Esophagus (tissue), 2 donors: Measurements from ENCODE around the gene AMBRA1. TPM values are rescaled to one million over a fixed set of nuclear protein-coding genes. Genes with fewer than 3 reads are reported as not detected.

Source experiments
- H3K27ac ChIP-seq, 2 donors: one replicate each; pipeline ENCODE4 v1.5.1; 2013; ENCODE audit warnings: low read depth in 2 of 2, mild to moderate bottlenecking in 2 of 2, inconsistent platforms in 1 of 2, low read length in 1 of 2, moderate library complexity in 1 of 2
- H3K27me3 ChIP-seq, 2 donors: one replicate each; pipeline ENCODE4 v1.6.1; 2013; ENCODE audit warnings: low read length in 2 of 2, control low read depth in 1 of 2, mild to moderate bottlenecking in 1 of 2; ENCODE audit not compliant: insufficient read depth in 2 of 2, control insufficient read depth in 1 of 2
- H3K36me3 ChIP-seq, 2 donors: one replicate each; pipeline ENCODE4 v1.6.1; 2013; ENCODE audit warnings: low read length in 1 of 2; ENCODE audit not compliant: control insufficient read depth in 2 of 2, insufficient read depth in 2 of 2
- H3K4me1 ChIP-seq, 2 donors: one replicate each; pipeline ENCODE4 v1.6.1; 2013; ENCODE audit warnings: low read length in 1 of 2; ENCODE audit not compliant: control insufficient read depth in 2 of 2, insufficient read depth in 2 of 2
- H3K4me3 ChIP-seq, 2 donors: one replicate each; pipeline ENCODE4 v1.5.1; 2013; ENCODE audit warnings: low read length in 2 of 2, mild to moderate bottlenecking in 2 of 2, low read depth in 1 of 2, moderate library complexity in 1 of 2
- H3K9me3 ChIP-seq, 2 donors: one replicate each; pipeline ENCODE4 v1.6.1; 2013; ENCODE audit warnings: mild to moderate bottlenecking in 2 of 2, low read depth in 1 of 2, low read length in 1 of 2, moderate library complexity in 1 of 2; ENCODE audit not compliant: control insufficient read depth in 2 of 2, insufficient read depth in 1 of 2
- whole genome bisulfite sequencing, 2 donors: extraction: QIAGEN DNeasy Blood & Tissue Kit; methylation state at CpG; one replicate each; pipeline ENCODE4 v1.1.7; 2013; 5-methylcytosine and 5-hydroxymethylcytosine counted together
- polyA plus RNA-seq, 2 donors: library from polyadenylated mRNA; stranded (reverse); fragments of 200-250 nt; gene quantifications; one replicate each; pipeline ENCODE4 v1.2.3, GENCODE V29; 2013
- donor health status: healthy with polysubstance abuse.
- donor health status: Bipolar disorder and iron deficiency.

The AMBRA1 gene
- polyA plus RNA-seq, 2 donors: 9.0 to 11.2 TPM

DNA sequence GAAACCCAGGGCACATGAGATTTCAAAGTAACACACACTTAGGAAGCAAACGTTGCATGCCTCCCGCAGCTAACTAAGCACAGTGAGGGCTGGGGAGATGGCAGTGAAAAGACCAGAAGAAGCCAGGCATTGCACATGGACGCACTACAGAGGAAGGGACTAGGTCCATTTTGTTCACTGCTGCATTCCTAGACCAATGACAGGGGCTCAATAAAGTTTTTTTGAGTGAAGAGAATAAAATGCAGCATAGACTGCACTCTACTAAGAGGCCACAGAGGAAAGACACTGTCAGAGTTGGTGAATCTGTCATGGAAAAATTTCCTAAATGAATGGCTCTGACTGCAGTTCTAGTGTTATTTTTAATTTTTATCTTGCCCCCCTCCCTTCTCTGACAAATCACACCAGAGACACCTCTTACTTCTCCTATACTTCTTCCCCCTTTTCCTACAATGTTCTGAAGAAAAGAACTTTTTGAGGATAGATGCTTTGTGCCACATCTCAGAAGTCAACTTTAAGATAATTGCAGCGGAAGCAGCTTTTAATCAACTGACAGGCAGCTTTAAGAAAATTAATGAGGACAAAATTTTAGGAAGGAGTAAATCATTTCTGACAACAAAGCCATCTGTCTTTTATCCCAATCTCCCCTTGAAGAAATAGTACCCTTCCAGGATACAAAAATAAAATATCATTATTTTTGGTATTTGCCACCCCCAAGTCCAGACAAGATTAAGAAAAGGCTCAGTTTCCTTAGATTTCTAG, 167.4 kb downstream of the AMBRA1 start:
- no peaks in the 10 kb centered on the region for H3K4me1 ChIP-seq
- no peak overlapping the region for H3K4me3 ChIP-seq
- no peaks in the 10 kb centered on the region for H3K27me3 ChIP-seq
- H3K36me3 ChIP-seq: peaks cover 3 to 9% of the 10 kb centered on the region in 2 donors
- 83 to 88% methylated on average over 4 of the region's 4 CpGs for WGBS, 2 donors
- no peaks in the 10 kb centered on the region for H3K9me3 ChIP-seq
- H3K27ac ChIP-seq: no peak overlapping the region

DNA sequence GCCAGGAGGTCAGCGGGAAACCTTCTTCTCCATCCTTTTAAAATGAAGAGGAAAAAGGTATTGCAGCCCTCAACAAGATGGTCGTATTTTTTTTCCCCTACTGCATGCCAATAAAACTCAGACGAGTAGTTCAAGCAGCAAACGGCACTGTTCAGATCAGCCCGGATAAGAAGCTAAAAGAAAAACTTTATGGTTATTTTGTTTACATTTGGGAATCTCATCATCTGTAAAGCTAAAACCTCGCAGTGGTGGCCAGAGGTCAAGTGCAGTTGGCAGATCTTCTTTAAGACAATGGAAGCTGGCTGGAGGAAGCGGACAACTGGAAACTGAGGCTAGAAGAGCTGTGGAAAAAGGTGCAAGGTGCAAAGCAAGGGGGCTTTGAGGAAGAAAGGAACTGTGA, 171.2 kb downstream of the AMBRA1 start:
- H3K27ac ChIP-seq: no peak overlapping the region
- H3K36me3 ChIP-seq: peaks cover 7 to 17% of the 10 kb centered on the region in 2 donors
- H3K9me3 ChIP-seq: no peaks in the 10 kb centered on the region
- no peaks in the 10 kb centered on the region for H3K27me3 ChIP-seq
- no peaks in the 10 kb centered on the region for H3K4me1 ChIP-seq
- 72 to 75% methylated on average over 7 of the region's 7 CpGs for WGBS, 2 donors
- H3K4me3 ChIP-seq: no peak overlapping the region

DNA sequence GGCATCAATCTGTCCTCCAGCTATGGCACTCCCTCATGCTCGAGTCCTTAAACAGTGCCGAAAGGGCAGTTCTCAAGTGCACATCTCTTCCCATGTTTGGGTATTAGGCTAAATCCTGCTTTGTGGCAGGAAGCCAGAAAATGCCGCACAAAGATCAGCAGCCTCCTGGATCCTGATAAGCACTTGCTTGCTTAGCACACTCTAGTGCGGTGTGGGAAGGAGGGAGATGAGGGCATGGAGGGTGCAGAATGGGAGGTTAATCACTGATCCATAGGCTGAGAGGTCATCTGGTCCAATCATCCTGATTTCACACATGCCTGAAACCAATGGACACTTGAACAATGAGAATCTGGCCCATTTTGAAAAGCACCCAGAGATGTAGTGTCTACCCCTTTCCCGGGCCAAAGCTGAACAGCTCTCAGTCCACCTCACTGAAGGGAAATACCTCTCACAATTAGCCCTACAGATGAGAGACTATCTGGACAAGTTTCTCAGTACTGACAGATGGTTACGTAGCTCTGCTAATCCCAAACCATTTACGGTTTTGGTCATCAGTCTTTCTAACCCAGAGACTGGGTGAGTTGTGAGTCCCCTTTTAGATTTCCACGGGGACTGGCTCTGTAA, 172.5 kb downstream of the AMBRA1 start:
- no peaks in the 10 kb centered on the region for H3K27me3 ChIP-seq

DNA sequence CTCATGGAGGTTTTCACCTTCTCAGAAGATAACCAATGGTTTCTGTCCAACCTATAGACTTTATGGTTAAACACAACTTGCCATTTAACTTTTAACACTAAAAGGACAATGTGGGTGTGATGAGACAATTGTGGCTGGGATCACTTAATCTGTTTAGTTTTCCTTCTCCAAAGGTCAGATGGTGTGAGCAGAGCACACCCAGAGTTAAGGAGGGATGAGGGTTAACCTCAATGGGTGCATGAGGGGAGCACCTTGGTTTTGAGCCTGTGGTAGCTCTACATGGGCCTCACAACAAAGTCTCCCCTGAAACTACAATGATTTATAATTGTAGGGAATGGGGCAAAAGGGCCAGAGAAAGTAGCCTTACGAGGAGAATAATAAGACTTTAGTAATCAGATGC, 173.3 kb downstream of the AMBRA1 start:
- 97 to 98% methylated on average over 1 of the region's 1 CpG for WGBS, 2 donors
- H3K4me1 ChIP-seq: no peaks in the 10 kb centered on the region
- no peak overlapping the region for H3K4me3 ChIP-seq

More for the DNA sequence above, 172.5 kb downstream of the AMBRA1 start:
- Histone ChIP-seq H3K4me3 (no peak overlapping the region), H3K27ac (no peak overlapping the region), H3K36me3 (peaks cover 7 to 22% of the 10 kb centered on the region in 2 donors), H3K9me3 (no peaks in the 10 kb centered on the region), H3K4me1 (no peaks in the 10 kb centered on the region)
- 83 to 90% methylated on average over 8 of the region's 8 CpGs for WGBS, 2 donors

DNA sequence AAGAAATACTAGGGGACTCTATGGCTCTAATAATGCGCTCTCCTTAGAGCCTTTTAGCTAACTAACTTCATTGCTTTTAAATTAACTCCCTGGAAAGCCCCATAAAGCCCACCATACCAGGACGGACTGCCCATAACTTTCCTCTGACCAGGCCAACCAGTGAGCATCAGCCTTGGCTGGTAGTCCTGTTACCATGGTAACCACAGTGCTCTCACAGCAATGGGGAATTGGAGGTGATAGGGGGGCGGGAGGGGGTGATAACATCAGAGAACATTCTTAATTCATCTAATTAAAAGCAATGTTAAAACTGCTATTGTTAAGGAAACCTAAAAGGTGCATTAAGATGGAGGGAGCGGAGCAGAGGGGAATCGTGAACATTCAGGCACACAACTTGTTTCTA, 175.1 kb downstream of the AMBRA1 start:
- no peaks in the 10 kb centered on the region for H3K27me3 ChIP-seq
- H3K36me3 ChIP-seq: peaks cover 14 to 34% of the 10 kb centered on the region in 2 donors
- H3K4me3 ChIP-seq: no peak overlapping the region
- H3K27ac ChIP-seq: no peak overlapping the region
- H3K4me1 ChIP-seq: no peaks in the 10 kb centered on the region
- no peaks in the 10 kb centered on the region for H3K9me3 ChIP-seq
- WGBS, 2 donors: 92 to 93% methylated on average over 5 of the region's 5 CpGs

More for the DNA sequence above, 173.3 kb downstream of the AMBRA1 start:
- Histone ChIP-seq H3K27me3 (no peaks in the 10 kb centered on the region), H3K9me3 (no peaks in the 10 kb centered on the region), H3K27ac (no peak overlapping the region), H3K36me3 (peaks cover 12 to 23% of the 10 kb centered on the region in 2 donors)

DNA sequence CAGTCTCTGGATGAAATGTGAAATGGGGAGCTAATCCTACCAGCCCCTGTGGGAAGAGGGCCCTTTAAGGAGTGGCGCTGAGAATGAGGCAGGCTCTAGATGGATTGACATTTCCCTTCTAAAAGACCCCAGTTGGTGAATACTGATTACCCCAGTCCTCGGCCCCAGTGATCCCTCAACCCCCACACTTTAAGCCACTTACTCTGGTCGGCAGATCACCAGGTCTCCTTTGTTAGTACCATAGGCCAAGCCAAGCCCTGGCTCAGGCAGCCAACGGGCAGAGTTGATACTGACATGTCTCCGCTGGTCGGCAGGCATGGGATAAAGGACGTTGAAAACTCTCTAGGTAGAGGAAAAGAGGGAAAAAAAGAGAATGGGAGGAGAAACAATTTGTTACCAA, 176.1 kb downstream of the AMBRA1 start:
- WGBS, 2 donors: 78 to 81% methylated on average over 7 of the region's 7 CpGs
- Histone ChIP-seq H3K27me3 (no peaks in the 10 kb centered on the region), H3K36me3 (peaks cover 14 to 36% of the 10 kb centered on the region in 2 donors), H3K4me1 (no peaks in the 10 kb centered on the region), H3K9me3 (no peaks in the 10 kb centered on the region), H3K27ac (no peak overlapping the region), H3K4me3 (no peak overlapping the region)

DNA sequence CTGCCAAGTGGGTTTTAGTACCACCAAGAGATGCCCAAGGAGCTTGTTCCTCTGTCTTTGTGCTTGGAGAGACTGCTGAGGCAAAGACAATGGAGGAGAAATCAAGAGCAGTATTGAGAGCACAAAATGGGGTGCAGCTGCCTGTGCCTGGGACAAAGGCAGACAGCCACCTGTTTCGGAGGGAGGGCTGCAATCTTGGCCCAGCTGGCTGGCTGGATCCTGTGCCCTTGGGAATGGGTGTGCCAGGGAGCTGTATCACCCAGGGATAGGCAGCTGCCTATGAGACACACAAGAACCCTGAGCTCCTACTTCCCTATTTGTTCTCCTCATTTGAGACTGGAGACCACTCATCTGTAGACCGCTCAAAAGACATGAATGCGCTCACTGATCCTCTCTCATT, 178.9 kb downstream of the AMBRA1 start:
- 60 to 64% methylated on average over 3 of the region's 3 CpGs for WGBS, 2 donors
- Histone ChIP-seq H3K9me3 (no peaks in the 10 kb centered on the region), H3K36me3 (peaks cover 7 to 28% of the 10 kb centered on the region in 2 donors), H3K4me3 (no peak overlapping the region), H3K27ac (no peak overlapping the region), H3K4me1 (no peaks in the 10 kb centered on the region), H3K27me3 (no peaks in the 10 kb centered on the region)

DNA sequence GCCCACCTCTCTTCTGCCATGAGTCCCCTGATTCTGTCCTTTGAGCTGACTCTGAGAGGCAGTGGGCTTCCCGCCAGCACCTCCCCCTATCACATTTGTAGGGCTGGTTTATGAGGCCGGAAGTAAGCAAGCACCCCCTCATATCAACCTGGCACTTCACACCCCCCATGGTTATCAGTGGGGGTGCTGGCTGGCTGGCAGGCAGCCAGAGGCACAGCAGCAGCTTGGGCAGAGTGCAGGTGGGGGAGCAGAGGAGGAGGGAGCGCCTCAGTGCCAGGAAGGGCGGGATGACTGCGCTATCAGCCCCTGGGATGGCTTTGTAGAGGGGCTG, 179.4 kb downstream of the AMBRA1 start:
- Histone ChIP-seq H3K27ac (no peak overlapping the region), H3K36me3 (peaks cover 7 to 29% of the 10 kb centered on the region in 2 donors), H3K4me3 (no peak overlapping the region), H3K27me3 (no peaks in the 10 kb centered on the region), H3K9me3 (no peaks in the 10 kb centered on the region), H3K4me1 (no peaks in the 10 kb centered on the region)
- WGBS, 2 donors: 81 to 93% methylated on average over 5 of the region's 5 CpGs

DNA sequence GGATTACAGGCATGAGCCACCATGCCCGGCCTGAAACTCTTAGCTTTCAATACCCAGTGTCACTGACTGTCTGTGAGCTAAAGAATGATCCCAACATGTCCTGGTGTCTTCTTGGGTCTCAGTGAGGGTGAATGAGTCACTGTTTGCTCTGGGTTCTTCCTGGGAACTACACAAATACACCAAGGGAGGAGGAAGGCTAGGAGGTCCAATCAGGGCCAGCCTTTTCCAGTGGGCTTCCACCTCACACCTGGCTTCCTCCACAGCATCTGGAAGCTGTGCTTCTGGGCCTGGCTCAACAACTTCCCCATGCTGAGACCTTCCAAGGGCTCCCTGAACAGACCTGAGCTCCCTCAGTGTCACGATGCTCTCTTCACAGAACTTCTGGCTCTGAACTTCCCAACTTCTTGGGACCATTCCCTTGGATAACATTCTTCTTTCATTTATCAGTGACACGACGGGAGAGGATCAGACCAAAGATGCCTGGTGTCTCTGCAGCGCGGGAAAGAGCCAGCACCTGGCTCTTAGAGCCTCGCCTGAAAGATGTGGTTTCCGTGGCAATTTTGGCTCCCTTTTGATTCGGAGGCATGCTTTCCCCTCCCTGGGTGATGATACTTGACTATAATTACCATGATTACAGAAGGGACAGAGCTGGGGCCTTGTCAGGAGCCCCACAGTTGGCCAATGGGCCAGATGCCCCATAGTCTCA, 179.9 kb downstream of the AMBRA1 start:
- Histone ChIP-seq H3K36me3 (peaks cover 7 to 31% of the 10 kb centered on the region in 2 donors), H3K9me3 (no peaks in the 10 kb centered on the region), H3K4me3 (no peak overlapping the region), H3K4me1 (no peaks in the 10 kb centered on the region), H3K27me3 (no peaks in the 10 kb centered on the region), H3K27ac (no peak overlapping the region)
- WGBS, 2 donors: 83 to 93% methylated on average over 9 of the region's 9 CpGs
